Right lung (tissue), 5 donors: ENCODE data around the gene OR2T34. TPM values are rescaled to one million over a fixed set of nuclear protein-coding genes. Genes with fewer than 3 reads are reported as not detected.
"Not testable (repeated sequence)": the region's sequence is repeated elsewhere in the genome, so short reads cannot be mapped to it uniquely, and the experiment has no call there.

ENCODE experiments used
- DNase-seq, 2 donors: peaks; one replicate each; pipeline ENCODE4 v3.0.0-alpha.2; 2013
- polyA plus RNA-seq, 5 donors: library from polyadenylated mRNA; unstranded; fragments of 120-200 nt; gene quantifications; one replicate each; pipeline versions ENCODE4 v1.2.1 to v1.2.3, GENCODE V29; 2013; ENCODE audit warnings: inconsistent platforms in 1 of 5, low replicate concordance in 1 of 5; ENCODE audit not compliant: insufficient read length in 5 of 5, insufficient read depth in 1 of 5

Gene OR2T34
- polyA plus RNA-seq, 5 donors = not detected

- DNase-seq = not testable (repeated sequence)
Observed at GRCh38 chr1:248562672-248563071, 11.9 kb downstream of the OR2T34 start, which contains the start of gene OR2T29. OR2T29 (minus strand) TSS chr1:248562772; CDS start chr1:248559491, 3,281 bp downstream.

GRCh38 chr1:248551027-248551426 lies 23.5 kb downstream of the OR2T34 start:
- DNase-seq = not testable (repeated sequence)

- DNase-seq = not testable (repeated sequence)
Observed at GRCh38 chr1:248547383-248547782, 27.2 kb downstream of the OR2T34 start.

GRCh38 chr1:248537449-248537848 lies 37.1 kb downstream of the OR2T34 start:
- DNase-seq = not testable (repeated sequence)

Other genes starting within 250 kb of the OR2T34 start
- gene OR14C36, start 226.0 kb downstream of the OR2T34 start, polyA plus RNA-seq = not detected
- not detected for gene OR2T4, start 213.1 kb downstream of the OR2T34 start, polyA plus RNA-seq
- gene OR2T6, start 199.0 kb downstream of the OR2T34 start, polyA plus RNA-seq = not detected
- not detected for gene OR2T1, start 171.7 kb downstream of the OR2T34 start, polyA plus RNA-seq
- gene OR2T2, start 129.1 kb downstream of the OR2T34 start, polyA plus RNA-seq = not detected
- not detected for gene OR2T3, start 101.4 kb downstream of the OR2T34 start, polyA plus RNA-seq
- not detected for gene OR2T5, start 86.2 kb downstream of the OR2T34 start, polyA plus RNA-seq
- gene OR2G6, start 66.7 kb downstream of the OR2T34 start, polyA plus RNA-seq = under 1 TPM in 4 of 5 donors, not detected in 1; 0.03 to 0.08 (median 0.04) TPM
- gene OR2T29, start 12.0 kb downstream of the OR2T34 start, polyA plus RNA-seq = not detected
- not detected for gene OR2T10, start 22.9 kb upstream of the OR2T34 start, polyA plus RNA-seq
- not detected for gene OR2T11, start 60.3 kb upstream of the OR2T34 start, polyA plus RNA-seq
- not detected for gene OR2T35, start 70.5 kb upstream of the OR2T34 start, polyA plus RNA-seq
- not detected for gene OR2T27, start 80.8 kb upstream of the OR2T34 start, polyA plus RNA-seq
- not detected for gene OR14I1, start 128.0 kb upstream of the OR2T34 start, polyA plus RNA-seq
- gene LYPD8, start 181.0 kb upstream of the OR2T34 start, polyA plus RNA-seq = not detected